Measurements from ENCODE around the gene DAD1. TPM values are rescaled to one million over a fixed set of nuclear protein-coding genes. Genes with fewer than 3 reads are reported as not detected.

DAD1 gene
- total RNA-seq, 2 experiments from 2014 or later = 194 to 196 TPM

DNA sequence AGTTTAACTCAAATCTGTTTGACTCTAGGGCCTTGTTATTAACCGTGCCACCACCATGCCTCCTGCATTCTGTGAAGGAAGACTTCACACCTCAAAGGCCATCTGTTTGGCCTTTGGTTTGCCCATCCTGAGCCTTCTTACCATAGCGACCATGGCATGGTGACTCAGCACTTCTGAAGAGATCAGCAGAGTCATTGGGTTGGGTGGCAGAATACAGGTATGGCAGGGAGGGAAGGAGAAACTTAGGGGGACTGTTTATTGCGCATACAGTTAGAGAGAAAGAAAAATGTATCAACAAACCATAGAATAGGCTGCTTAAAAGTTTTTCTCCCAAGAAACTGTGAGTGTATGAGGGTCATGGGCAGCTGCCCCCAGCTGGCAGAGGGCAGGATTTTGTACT is 49.2 kb downstream of the DAD1 start:
- TF ChIP-seq, protein P1, sequence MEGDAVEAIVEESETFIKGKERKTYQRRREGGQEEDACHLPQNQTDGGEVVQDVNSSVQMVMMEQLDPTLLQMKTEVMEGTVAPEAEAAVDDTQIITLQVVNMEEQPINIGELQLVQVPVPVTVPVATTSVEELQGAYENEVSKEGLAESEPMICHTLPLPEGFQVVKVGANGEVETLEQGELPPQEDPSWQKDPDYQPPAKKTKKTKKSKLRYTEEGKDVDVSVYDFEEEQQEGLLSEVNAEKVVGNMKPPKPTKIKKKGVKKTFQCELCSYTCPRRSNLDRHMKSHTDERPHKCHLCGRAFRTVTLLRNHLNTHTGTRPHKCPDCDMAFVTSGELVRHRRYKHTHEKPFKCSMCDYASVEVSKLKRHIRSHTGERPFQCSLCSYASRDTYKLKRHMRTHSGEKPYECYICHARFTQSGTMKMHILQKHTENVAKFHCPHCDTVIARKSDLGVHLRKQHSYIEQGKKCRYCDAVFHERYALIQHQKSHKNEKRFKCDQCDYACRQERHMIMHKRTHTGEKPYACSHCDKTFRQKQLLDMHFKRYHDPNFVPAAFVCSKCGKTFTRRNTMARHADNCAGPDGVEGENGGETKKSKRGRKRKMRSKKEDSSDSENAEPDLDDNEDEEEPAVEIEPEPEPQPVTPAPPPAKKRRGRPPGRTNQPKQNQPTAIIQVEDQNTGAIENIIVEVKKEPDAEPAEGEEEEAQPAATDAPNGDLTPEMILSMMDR (IDR thresholded peaks at IDR 0.05) = no peak
- DNase-seq (peak; percentile 70), ATAC-seq (peak; percentile 8)
- Mint-ChIP-seq H3K27me3 (no peaks in the 10 kb centered on the region), H3K36me3 (ENCODE audit: low read depth) (peaks cover 96% of the 10 kb centered on the region), H3K27ac (peak overlapping the region; percentile 94), H3K4me1 (ENCODE audit: low read depth) (peaks cover 88% of the 10 kb centered on the region), H3K4me3 (peak overlapping the region; percentile 79), H3K9me3 (no peaks in the 10 kb centered on the region)
- ChIA-PET POLR2A (interaction anchor here (1.1 to 20.6 kb wide), 8 partner anchors 10 to 687 kb away, joined by 3 to 1006 read pairs (median 67); no protein-coding TSS in a partner anchor), CTCF (interaction anchor here (1.5 to 4.8 kb wide), 5 partner anchors 9 to 671 kb away, joined by 3 to 34 read pairs (median 8); no protein-coding TSS in a partner anchor)
- intact Hi-C loops (cut with micrococcal nuclease) = loop anchor here (10.0 kb wide), 1 partner anchor 1275 kb away; the partner anchor contains the start of gene HNRNPC

DNA sequence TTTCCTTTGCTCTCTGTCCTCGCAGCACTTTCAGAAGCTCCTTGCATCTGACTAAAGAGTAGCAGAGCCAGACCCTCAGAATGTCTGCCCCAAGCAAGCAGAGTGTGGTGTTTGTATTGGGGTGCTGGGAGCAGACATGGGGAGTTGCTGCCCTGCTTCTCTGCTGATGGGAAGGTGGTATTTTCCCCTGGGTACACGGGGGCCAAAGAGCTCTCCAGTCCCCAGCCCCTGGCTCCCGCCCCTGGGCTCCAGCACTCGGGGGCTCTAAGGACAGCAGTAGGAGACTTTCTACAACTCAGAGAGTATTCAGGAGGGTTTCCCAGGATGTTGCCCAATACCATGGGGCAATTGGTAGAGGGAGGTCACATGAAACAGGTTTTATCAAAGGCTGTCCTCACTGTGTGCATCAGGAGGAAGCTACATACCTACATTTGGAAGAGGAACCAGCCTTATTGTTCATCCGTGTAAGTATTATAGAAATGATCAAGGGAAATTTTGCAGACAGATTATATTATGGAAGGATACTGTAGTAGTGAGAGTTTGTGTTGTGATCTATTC is 50.3 kb downstream of the DAD1 start:
- Mint-ChIP-seq H3K27me3 (no peaks in the 10 kb centered on the region), H3K27ac (peak overlapping the region; percentile 94), H3K4me3 (peak overlapping the region; percentile 79), H3K4me1 (ENCODE audit: low read depth) (peaks cover 86% of the 10 kb centered on the region), H3K36me3 (ENCODE audit: low read depth) (peaks cover 95% of the 10 kb centered on the region), H3K9me3 (no peaks in the 10 kb centered on the region)
- ATAC-seq (no peak), DNase-seq (peak; percentile 19)
- intact Hi-C loops (cut with micrococcal nuclease) = no loop called here
- TF ChIP-seq, protein P1 (IDR thresholded peaks at IDR 0.05) = no peak
- ChIA-PET CTCF (interaction anchor here (0.6 to 4.8 kb wide), 10 partner anchors 8 to 687 kb away, joined by 3 to 34 read pairs (median 6); no protein-coding TSS in a partner anchor), POLR2A (interaction anchor here (0.7 to 20.6 kb wide), 8 partner anchors 9 to 677 kb away, joined by 3 to 1006 read pairs (median 67); no protein-coding TSS in a partner anchor)

DNA sequence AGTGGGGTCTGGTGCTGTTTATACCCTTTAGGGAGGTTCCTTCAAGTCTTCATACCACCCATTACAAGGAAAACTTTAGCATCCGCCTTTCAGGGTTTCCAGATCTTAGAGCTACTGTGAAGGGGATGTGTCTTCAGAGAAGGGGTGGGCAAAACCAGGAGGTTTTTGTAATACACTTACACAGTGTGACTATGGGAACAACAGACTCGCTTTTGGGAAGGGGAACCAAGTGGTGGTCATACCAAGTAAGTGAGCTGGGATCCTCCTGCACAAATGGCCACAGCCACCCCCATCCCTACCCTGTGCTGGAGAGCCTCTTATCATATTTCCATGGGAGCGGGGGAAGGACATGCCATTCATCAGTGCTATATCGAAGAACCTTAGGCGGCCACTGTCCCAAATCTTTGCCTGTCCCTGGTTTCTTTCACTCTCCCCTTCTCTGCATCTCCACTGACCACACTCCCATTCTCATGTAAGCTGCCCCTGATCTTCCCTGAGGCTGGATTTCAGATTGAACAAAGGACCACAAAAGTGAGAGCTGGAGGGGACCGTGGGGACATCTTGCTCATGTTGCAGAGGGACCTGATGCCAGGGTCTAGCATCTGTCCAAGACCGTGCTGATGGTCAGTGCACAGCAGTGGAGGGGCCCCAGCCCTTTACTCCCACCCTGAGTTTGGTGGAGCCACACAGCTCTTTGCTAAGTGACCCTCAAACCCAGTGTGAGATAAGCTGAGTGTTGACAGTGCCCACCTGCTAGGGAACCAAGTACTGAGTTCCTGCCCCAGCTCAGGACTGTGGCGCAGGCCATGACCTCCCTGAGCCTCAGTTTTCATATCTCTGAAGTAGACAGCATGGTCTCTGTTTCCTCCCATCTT is 51.4 kb downstream of the DAD1 start:
- intact Hi-C loops (cut with micrococcal nuclease) = no loop called here
- Mint-ChIP-seq H3K27me3 (no peaks in the 10 kb centered on the region), H3K4me3 (peak overlapping the region; percentile 79), H3K36me3 (ENCODE audit: low read depth) (peaks cover 97% of the 10 kb centered on the region), H3K9me3 (no peaks in the 10 kb centered on the region), H3K4me1 (ENCODE audit: low read depth) (peaks cover 90% of the 10 kb centered on the region), H3K27ac (peak overlapping the region; percentile 94)
- POLR2A ChIA-PET = interaction anchor here (0.8 to 20.6 kb wide), 10 partner anchors 8 to 688 kb away, joined by 3 to 1006 read pairs (median 4); no protein-coding TSS in a partner anchor
- ATAC-seq = no peak
- CTCF ChIA-PET = interaction anchor here (0.6 to 4.8 kb wide), 14 partner anchors 10 to 803 kb away, joined by 3 to 34 read pairs (median 4); no protein-coding TSS in a partner anchor
- DNase-seq = peak; percentile 22
- TF ChIP-seq, protein P1 (IDR thresholded peaks at IDR 0.05) = no peak

DNA sequence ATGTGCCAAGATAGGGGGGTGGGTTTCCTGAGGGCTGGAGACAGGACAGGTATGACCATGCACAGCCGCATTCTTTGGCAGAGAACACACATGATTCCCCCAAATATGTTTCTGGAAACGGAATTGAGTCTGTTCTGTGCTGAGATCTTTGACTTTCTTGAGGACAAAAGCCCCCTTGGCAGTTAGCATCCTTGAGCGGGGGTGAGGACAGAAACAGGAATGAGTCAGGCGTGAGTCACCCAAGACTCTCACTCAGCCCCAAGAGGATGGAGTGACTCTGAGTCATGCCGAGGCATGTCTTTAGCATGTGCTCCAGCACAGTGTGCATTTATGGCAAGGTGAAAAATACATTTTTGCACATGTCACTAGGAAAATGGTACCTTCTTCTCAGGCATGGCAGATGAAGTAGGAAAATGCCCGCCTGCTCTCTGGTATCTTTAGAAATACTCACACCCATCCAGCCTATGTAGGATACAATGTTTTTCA is 52.1 kb downstream of the DAD1 start:
- CTCF ChIA-PET = interaction anchor here (0.6 to 4.8 kb wide), 13 partner anchors 9 to 896 kb away, joined by 3 to 34 read pairs (median 5); no protein-coding TSS in a partner anchor

More for the DNA sequence above, 52.1 kb downstream of the DAD1 start:
- H3K9me3 Mint-ChIP-seq = no peaks in the 10 kb centered on the region
- ATAC-seq = peak; percentile 86
- H3K4me3 Mint-ChIP-seq = peak overlapping the region; percentile 79
- TF ChIP-seq, protein P1 (IDR thresholded peaks at IDR 0.05) = no peak
- POLR2A ChIA-PET = interaction anchor here (0.7 to 20.6 kb wide), 9 partner anchors 7 to 687 kb away, joined by 3 to 1006 read pairs (median 4); no protein-coding TSS in a partner anchor
- peak; percentile 96 for DNase-seq
- peaks cover 88% of the 10 kb centered on the region for H3K4me1 Mint-ChIP-seq (ENCODE audit: low read depth)
- peak overlapping the region; percentile 94 for H3K27ac Mint-ChIP-seq
- intact Hi-C loops (cut with micrococcal nuclease) = no loop called here
- peaks cover 97% of the 10 kb centered on the region for H3K36me3 Mint-ChIP-seq (ENCODE audit: low read depth)
- no peaks in the 10 kb centered on the region for H3K27me3 Mint-ChIP-seq
